ENCODE results near the gene GPATCH2L. TPM values are rescaled to one million over a fixed set of nuclear protein-coding genes. Genes with fewer than 3 reads are reported as not detected.

Gene GPATCH2L
- total and polyA plus RNA-seq, 2 of the 13 experiments (the other 11 are each of a cell fraction or from before 2014, with no cell fraction given), result 14.4 to 29.0 TPM

DNA sequence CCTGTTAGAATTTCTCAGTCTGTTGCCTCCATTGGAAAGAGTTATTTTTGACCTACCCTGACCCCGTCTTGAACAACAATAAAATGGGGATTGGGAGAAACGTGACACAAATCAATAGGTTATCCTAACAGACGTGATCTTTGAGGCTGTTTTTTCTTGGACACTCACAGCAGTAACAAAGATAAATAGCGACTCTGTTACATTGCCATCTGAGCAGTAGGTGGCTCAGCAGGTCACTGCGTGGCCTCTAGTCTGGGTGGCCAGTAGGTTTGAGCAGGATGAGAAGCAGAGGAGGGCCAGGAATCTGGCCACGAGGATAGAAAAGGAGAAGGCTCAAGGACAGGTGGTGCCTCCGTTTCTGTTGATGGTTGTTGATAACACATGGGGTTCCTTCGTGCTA is 101.4 kb downstream of the GPATCH2L start (continued):
- TF ChIP-seq, protein P1, sequence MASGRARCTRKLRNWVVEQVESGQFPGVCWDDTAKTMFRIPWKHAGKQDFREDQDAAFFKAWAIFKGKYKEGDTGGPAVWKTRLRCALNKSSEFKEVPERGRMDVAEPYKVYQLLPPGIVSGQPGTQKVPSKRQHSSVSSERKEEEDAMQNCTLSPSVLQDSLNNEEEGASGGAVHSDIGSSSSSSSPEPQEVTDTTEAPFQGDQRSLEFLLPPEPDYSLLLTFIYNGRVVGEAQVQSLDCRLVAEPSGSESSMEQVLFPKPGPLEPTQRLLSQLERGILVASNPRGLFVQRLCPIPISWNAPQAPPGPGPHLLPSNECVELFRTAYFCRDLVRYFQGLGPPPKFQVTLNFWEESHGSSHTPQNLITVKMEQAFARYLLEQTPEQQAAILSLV (CRISPR knock-in tag; IDR thresholded peaks at IDR 0.05; ENCODE audit: borderline replicate concordance), result no peak
- TF ChIP-seq SNAPC2 (CRISPR knock-in tag; IDR thresholded peaks at IDR 0.05) (no peak), FOXK1 (CRISPR knock-in tag; IDR thresholded peaks at IDR 0.05; ENCODE audit: borderline replicate concordance, low read depth) (no peak), SIX4 (CRISPR knock-in tag; IDR thresholded peaks at IDR 0.05) (no peak), ZKSCAN1 (IDR thresholded peaks at IDR 0.05; ENCODE audit: low read length) (no peak), FOXP1 (IDR thresholded peaks at IDR 0.05) (no peak), FOXP1 (CRISPR knock-in tag; IDR thresholded peaks at IDR 0.05) (peak; percentile 31; the same call in 1 of the 2 replicates), PPARG (CRISPR knock-in tag; conservative IDR thresholded peaks at IDR 0.05) (no peak), ZNF737 (CRISPR knock-in tag; IDR thresholded peaks at IDR 0.05; ENCODE audit: borderline replicate concordance) (no peak), KAT7 (CRISPR knock-in tag; IDR thresholded peaks at IDR 0.05; ENCODE audit: borderline replicate concordance) (no peak), SMAD1 (CRISPR knock-in tag; IDR thresholded peaks at IDR 0.05; ENCODE audit: borderline replicate concordance, low read depth) (no peak), FOXJ3 (CRISPR knock-in tag; IDR thresholded peaks at IDR 0.05; ENCODE audit: borderline replicate concordance) (no peak), SP1 (IDR thresholded peaks at IDR 0.05) (no peak), SP1 (CRISPR knock-in tag; IDR thresholded peaks at IDR 0.05) (no peak), POGZ (CRISPR knock-in tag; IDR thresholded peaks at IDR 0.05) (peak; percentile 55; the same call in 1 of the 2 replicates), ZNF607 (CRISPR knock-in tag; IDR thresholded peaks at IDR 0.05; ENCODE audit: borderline replicate concordance) (no peak), GABPB1 (CRISPR knock-in tag; IDR thresholded peaks at IDR 0.05) (no peak), POLR2AphosphoS5 (IDR thresholded peaks at IDR 0.05; ENCODE audit: low read depth, low read length) (no peak), ZFP36L2 (CRISPR knock-in tag; IDR thresholded peaks at IDR 0.05) (no peak), NFYB (CRISPR knock-in tag; IDR thresholded peaks at IDR 0.05) (no peak), PRMT3 (CRISPR knock-in tag; IDR thresholded peaks at IDR 0.05; ENCODE audit: borderline replicate concordance, low read depth) (no peak), ZFYVE20 (CRISPR knock-in tag; IDR thresholded peaks at IDR 0.05; ENCODE audit: borderline replicate concordance, low read depth) (no peak)
- TF ChIP-seq, protein P2, sequence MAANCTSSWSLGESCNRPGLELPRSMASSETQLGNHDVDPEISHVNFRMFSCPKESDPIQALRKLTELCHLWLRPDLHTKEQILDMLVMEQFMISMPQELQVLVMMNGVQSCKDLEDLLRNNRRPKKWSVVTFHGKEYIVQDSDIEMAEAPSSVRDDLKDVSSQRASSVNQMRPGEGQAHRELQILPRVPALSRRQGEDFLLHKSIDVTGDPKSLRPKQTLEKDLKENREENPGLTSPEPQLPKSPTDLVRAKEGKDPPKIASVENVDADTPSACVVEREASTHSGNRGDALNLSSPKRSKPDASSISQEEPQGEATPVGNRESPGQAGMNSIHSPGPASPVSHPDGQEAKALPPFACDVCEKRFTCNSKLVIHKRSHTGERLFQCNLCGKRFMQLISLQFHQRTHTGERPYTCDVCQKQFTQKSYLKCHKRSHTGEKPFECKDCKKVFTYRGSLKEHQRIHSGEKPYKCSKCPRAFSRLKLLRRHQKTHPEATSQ (CRISPR knock-in tag; IDR thresholded peaks at IDR 0.05; ENCODE audit: borderline replicate concordance), result no peak
- TF ChIP-seq, protein P3, sequence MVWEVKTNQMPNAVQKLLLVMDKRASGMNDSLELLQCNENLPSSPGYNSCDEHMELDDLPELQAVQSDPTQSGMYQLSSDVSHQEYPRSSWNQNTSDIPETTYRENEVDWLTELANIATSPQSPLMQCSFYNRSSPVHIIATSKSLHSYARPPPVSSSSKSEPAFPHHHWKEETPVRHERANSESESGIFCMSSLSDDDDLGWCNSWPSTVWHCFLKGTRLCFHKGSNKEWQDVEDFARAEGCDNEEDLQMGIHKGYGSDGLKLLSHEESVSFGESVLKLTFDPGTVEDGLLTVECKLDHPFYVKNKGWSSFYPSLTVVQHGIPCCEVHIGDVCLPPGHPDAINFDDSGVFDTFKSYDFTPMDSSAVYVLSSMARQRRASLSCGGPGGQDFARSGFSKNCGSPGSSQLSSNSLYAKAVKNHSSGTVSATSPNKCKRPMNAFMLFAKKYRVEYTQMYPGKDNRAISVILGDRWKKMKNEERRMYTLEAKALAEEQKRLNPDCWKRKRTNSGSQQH (CRISPR knock-in tag; IDR thresholded peaks at IDR 0.05; ENCODE audit: low read depth), result no peak
- TF ChIP-seq, protein P4, sequence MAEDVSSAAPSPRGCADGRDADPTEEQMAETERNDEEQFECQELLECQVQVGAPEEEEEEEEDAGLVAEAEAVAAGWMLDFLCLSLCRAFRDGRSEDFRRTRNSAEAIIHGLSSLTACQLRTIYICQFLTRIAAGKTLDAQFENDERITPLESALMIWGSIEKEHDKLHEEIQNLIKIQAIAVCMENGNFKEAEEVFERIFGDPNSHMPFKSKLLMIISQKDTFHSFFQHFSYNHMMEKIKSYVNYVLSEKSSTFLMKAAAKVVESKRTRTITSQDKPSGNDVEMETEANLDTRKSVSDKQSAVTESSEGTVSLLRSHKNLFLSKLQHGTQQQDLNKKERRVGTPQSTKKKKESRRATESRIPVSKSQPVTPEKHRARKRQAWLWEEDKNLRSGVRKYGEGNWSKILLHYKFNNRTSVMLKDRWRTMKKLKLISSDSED (CRISPR knock-in tag; IDR thresholded peaks at IDR 0.05), result no peak
- TF ChIP-seq, protein P5, sequence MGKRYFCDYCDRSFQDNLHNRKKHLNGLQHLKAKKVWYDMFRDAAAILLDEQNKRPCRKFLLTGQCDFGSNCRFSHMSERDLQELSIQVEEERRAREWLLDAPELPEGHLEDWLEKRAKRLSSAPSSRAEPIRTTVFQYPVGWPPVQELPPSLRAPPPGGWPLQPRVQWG (CRISPR knock-in tag; IDR thresholded peaks at IDR 0.05; ENCODE audit: borderline replicate concordance, low read depth), result no peak
- TF ChIP-seq, protein P6, sequence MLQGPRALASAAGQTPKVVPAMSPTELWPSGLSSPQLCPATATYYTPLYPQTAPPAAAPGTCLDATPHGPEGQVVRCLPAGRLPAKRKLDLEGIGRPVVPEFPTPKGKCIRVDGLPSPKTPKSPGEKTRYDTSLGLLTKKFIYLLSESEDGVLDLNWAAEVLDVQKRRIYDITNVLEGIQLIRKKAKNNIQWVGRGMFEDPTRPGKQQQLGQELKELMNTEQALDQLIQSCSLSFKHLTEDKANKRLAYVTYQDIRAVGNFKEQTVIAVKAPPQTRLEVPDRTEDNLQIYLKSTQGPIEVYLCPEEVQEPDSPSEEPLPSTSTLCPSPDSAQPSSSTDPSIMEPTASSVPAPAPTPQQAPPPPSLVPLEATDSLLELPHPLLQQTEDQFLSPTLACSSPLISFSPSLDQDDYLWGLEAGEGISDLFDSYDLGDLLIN (CRISPR knock-in tag; IDR thresholded peaks at IDR 0.05; ENCODE audit: borderline replicate concordance), result no peak
